GM12864 (cell line): ENCODE results near the gene UGT3A1.

ENCODE experiments used
- DNase-seq: peaks from one replicate; pipeline ENCODE4 v3.0.0-alpha.2; 2011; ENCODE audit warnings: low read depth
- H3K4me3 ChIP-seq: 2 replicates; pipeline ENCODE4 v1.5.1; 2011; ENCODE audit warnings: mild to moderate bottlenecking, low read depth, low read length, control low read depth
- TF ChIP-seq, protein P1 (sequence below): IDR thresholded peaks from 2 replicates; pipeline ENCODE4 v1.5.1; 2011; ENCODE audit warnings: low read depth, mild to moderate bottlenecking, moderate library complexity, low read length, control low read depth, inconsistent platforms; ENCODE audit errors: missing control alignments

UGT3A1 gene

DNA sequence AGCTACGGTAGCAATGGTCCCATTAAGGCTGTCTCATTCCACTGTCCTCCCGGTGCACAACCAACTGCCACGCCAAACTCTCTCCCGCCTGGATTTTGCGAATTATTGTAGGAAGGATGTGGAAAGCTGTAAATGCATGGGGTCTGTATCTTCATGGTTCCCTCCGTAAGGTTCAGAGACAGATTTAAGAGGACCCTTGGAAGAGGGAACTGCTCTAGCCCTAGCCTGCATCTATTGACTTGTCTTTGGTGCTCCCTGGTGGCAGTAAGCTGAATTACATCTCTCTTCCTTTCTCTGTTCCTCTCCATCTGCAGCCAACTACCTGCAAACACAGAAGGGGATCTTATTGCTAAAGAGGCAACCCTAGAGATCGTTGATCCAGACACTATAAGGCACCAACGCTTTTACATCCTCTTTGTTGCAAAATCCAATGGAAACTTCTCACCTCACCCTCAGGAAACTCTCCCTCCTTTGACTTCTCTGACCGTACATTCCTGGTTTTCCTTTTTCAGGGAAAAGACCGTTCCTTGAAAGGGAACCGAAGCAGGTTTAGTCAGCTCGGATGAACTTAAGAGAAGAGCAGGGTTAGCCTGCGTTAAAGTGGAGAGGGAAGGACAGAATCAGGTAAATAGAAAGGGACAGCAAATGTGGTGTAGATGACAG is 64.7 kb downstream of the UGT3A1 start:
- H3K4me3 ChIP-seq: no peak overlapping the region
- peak; percentile 18 for DNase-seq
- TF ChIP-seq, protein P1, sequence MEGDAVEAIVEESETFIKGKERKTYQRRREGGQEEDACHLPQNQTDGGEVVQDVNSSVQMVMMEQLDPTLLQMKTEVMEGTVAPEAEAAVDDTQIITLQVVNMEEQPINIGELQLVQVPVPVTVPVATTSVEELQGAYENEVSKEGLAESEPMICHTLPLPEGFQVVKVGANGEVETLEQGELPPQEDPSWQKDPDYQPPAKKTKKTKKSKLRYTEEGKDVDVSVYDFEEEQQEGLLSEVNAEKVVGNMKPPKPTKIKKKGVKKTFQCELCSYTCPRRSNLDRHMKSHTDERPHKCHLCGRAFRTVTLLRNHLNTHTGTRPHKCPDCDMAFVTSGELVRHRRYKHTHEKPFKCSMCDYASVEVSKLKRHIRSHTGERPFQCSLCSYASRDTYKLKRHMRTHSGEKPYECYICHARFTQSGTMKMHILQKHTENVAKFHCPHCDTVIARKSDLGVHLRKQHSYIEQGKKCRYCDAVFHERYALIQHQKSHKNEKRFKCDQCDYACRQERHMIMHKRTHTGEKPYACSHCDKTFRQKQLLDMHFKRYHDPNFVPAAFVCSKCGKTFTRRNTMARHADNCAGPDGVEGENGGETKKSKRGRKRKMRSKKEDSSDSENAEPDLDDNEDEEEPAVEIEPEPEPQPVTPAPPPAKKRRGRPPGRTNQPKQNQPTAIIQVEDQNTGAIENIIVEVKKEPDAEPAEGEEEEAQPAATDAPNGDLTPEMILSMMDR: peak; percentile 88

DNA sequence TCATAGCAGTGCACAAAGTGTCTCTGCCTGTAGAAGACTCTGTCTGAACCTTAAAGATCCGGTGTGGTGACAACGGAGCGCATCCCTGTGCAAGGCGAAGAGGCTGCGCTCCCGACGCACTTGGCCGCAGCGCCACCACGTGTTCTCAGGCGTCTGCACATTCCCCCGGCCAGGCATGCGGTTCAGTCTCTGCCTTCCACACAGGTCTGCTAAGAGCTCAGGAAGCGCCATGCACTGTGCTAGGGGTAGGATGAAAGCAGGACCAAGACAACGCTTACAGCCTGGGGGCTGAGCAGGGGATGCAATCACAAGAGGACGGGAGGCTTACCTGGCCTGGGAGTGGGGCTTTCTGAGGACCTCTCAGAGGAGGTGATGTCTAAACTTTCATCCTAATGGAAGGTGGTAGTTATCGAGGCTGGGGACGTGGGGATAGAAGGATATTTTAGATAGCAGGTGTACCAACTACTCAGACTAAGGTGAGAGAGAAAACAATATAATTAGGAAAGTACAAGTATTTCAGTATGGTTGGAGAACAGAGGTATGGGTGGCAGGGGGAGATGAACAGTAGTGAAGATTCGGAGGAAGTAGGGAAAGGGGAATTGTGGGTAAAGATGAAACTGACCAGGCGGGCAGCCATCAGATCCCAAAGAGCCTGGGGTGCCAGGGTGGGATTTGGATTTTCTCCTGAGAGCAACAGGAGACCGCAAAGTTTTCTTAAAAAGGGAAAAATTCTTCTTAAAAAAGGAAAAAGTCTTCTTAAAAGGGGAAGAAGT is 66.1 kb downstream of the UGT3A1 start:
- no peak for DNase-seq
- H3K4me3 ChIP-seq: no peak overlapping the region
- TF ChIP-seq, protein P1: no peak

DNA sequence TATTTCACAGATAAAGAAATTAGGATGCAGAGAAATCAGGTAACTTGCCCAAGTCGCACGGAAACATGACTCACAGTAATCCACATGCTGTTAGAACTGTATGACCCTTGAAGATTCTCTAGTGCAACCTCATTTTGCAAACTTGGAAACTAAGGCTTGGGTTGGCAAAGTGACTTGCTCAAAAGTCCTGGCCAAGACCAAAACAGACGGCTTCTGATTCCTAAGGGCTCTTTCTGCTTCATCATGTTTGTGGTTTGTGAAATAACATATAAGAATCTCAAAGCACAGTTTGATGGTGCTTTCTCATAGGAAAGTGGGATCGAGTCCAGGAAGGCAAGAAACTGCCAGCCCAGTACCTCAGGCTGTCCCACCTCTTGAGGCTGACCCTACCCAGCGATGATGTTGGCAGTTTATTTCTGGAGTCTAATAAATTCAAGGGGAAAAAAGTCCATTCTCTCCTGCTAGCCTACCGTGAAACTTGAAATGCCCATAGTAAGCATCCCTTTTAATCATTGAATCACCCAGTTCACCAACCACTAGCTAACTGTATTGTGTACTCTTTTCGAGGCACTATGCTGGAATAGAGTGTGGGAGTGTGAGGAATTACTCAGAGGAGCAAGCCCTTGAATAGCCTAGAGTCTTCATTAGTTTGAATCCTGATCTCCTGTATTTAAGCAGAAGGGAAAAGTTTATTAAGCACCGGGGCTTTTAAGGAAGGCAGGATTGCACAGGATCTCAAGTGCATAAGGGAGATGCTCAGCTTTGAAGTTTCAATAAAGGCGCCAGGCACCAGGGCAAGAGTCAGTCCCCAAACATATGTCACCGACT is 66.9 kb downstream of the UGT3A1 start:
- TF ChIP-seq, protein P1: no peak
- no peak for DNase-seq
- no peak overlapping the region for H3K4me3 ChIP-seq

DNA sequence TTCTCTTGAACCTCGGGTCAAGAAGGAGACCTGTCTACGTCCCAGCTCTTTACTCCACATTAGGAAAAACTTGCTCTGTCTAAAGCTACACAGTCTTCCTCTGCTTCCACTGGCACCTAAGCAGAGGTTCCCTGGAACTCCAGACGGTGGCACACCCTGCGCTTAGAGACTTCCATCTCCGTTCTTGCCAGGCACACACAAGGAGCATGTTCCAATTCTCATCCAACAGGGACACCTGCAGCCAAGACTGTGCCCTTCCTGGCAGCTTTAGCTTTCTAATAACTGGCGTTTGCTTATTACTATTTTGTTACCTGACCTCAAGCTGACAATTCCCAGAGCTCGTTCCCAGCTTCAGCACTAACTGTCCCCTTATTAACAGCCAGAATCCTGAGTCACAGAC is 68.7 kb downstream of the UGT3A1 start:
- TF ChIP-seq, protein P1: no peak
- no peak for DNase-seq
- H3K4me3 ChIP-seq: no peak overlapping the region

DNA sequence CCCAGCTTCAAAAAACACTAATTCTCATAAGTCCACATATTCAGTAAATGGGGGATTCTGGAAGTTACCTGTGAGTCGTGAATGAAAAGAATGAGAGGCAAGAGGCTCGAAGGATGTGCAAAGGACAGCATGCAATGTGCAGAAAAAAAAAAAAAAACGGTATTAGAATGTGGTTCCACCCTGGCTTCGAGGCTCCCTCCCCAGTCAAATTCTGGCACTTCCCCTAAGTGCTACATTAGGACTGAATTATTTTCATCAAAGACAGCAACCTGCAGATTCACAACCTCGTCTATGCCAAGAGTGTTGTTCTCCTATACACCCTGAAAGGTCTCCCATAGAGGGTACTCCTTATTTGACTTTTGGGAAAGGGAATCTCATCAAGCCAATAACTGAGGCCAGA is 69.3 kb downstream of the UGT3A1 start:
- no peak overlapping the region for H3K4me3 ChIP-seq
- DNase-seq: no peak
- TF ChIP-seq, protein P1: no peak

DNA sequence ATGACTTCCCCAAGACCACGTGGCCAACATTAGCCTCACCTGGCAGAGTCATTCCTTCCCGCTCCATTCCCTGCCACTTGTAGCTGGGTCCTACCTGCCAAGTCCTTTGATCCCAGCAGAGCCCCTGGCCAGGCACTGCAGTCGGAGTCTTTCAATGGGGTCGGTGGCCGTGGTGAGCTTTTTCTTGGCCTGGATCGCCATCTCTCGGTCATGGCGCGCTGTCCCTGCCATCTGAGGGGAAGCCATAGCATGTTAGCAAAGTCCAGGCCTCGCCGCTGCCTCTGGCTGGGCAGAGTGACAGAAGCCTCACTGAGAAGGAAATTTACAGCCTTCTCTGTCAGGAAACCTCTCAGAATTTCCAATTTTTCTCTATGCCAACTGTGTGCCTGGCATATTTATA is 70.3 kb downstream of the UGT3A1 start:
- no peak overlapping the region for H3K4me3 ChIP-seq
- TF ChIP-seq, protein P1: no peak
- no peak for DNase-seq
